Loucy (cell line): ENCODE measurements around the gene KNSTRN.
A peak's percentile ranks its signal among the peaks of the same experiment; 100 is the strongest.

Experiments used
- H2AFZ ChIP-seq: fragments of 200-600 bp; sonication (generic); 2 replicates; pipeline ENCODE4 v1.6.0; 2016; ENCODE audit warnings: antibody characterized with exemption, mild to moderate bottlenecking, low read length, moderate library complexity
- H3F3A ChIP-seq: fragments of 200-600 bp; 2 replicates; pipeline ENCODE4 v1.6.0; 2016; ENCODE audit warnings: antibody characterized with exemption, low read depth, mild to moderate bottlenecking
- H3K27me3 ChIP-seq: fragments of 200-600 bp; sonication (generic); 2 replicates; pipeline ENCODE4 v1.6.1; 2014; ENCODE audit warnings: low read length, mild to moderate bottlenecking; ENCODE audit not compliant: insufficient read depth, poor library complexity, severe bottlenecking
- H3K36me3 ChIP-seq: fragments of 200-600 bp; sonication (generic); 2 replicates; pipeline ENCODE4 v1.6.1; 2016; ENCODE audit warnings: low read length; ENCODE audit not compliant: insufficient read depth
- H3K4me1 ChIP-seq: fragments of 200-600 bp; sonication (generic); 2 replicates; pipeline ENCODE4 v1.5.1; 2014; ENCODE audit warnings: low read length, mild to moderate bottlenecking; ENCODE audit not compliant: insufficient read depth, poor library complexity, severe bottlenecking
- H3K4me2 ChIP-seq: fragments of 200-600 bp; sonication (generic); 2 replicates; pipeline ENCODE4 v1.6.0; 2014; ENCODE audit warnings: antibody characterized with exemption, low read length, low read depth, mild to moderate bottlenecking; ENCODE audit not compliant: poor library complexity, severe bottlenecking
- H3K4me3 ChIP-seq: fragments of 200-600 bp; sonication (generic); 2 replicates; pipeline ENCODE4 v1.5.1; 2014; ENCODE audit warnings: low read length, mild to moderate bottlenecking, mixed read lengths; ENCODE audit not compliant: poor library complexity, severe bottlenecking
- H3K79me2 ChIP-seq: fragments of 200-600 bp; sonication (generic); 2 replicates; pipeline ENCODE4 v1.6.1; 2014; ENCODE audit warnings: low read length; ENCODE audit not compliant: insufficient read depth
- H3K9ac ChIP-seq: fragments of 200-600 bp; sonication (generic); 2 replicates; pipeline ENCODE4 v1.6.0; 2014; ENCODE audit warnings: mild to moderate bottlenecking, low read depth, low read length, moderate library complexity; ENCODE audit not compliant: poor library complexity, severe bottlenecking
- H3K9me2 ChIP-seq: fragments of 200-600 bp; sonication (generic); replicated peaks from 2 replicates; pipeline ENCODE4 v1.6.1; 2016; ENCODE audit warnings: low read depth, low read length, mixed read lengths
- H3K9me3 ChIP-seq: fragments of 200-600 bp; sonication (generic); 2 replicates; pipeline ENCODE4 v1.6.1; 2014; ENCODE audit warnings: mild to moderate bottlenecking, antibody characterized with exemption, low read length, low read depth; ENCODE audit not compliant: insufficient read depth
- H4K20me1 ChIP-seq: fragments of 200-600 bp; sonication (generic); 2 replicates; pipeline ENCODE4 v1.6.0; 2014; ENCODE audit warnings: antibody characterized with exemption, low read length, mild to moderate bottlenecking; ENCODE audit not compliant: insufficient read depth, poor library complexity, severe bottlenecking
- CTCF ChIP-seq: fragments of 200-600 bp; sonication (generic); conservative IDR thresholded peaks from 2 replicates; pipeline ENCODE4 v1.5.1; 2014; ENCODE audit warnings: mild to moderate bottlenecking, antibody characterized with exemption, low read length
- EZH2phosphoT487 ChIP-seq: fragments of 200-600 bp; IDR thresholded peaks from 2 replicates; pipeline ENCODE4 v1.6.1; 2018; ENCODE audit warnings: antibody characterized with exemption, mild to moderate bottlenecking, moderate library complexity, borderline replicate concordance

The KNSTRN gene

GRCh38 chr15:40357723-40358470, 24.6 kb upstream of the KNSTRN start, which contains the start of gene DISP2:
Gene DISP2, plus strand, starts transcription at chr15:40358219. Its CDS starts 103 bp downstream, at chr15:40358322.
- H3K79me2 ChIP-seq = no peaks in the 10 kb centered on the region
- H3K36me3 ChIP-seq = no peaks in the 10 kb centered on the region
- H3K4me2 ChIP-seq = peak within 1 kb of the TSS; percentile 85
- H3K9me2 ChIP-seq = no peaks in the 10 kb centered on the region
- H3K9ac ChIP-seq = no peak within 1 kb of the TSS
- peak within 1 kb of the TSS; percentile 76 for H3K4me3 ChIP-seq
- H3K9me3 ChIP-seq = no peaks in the 10 kb centered on the region
- TF ChIP-seq EZH2phosphoT487 = no peak
- no peak for TF ChIP-seq CTCF
- H4K20me1 ChIP-seq = no peaks in the 10 kb centered on the region
- peaks cover 23% of the 10 kb centered on the region for H3K4me1 ChIP-seq
- H3K27me3 ChIP-seq = no peaks in the 10 kb centered on the region
- no peaks in the 10 kb centered on the region for H3F3A ChIP-seq
- H2AFZ ChIP-seq = peak within 1 kb of the TSS; percentile 94

- no peaks in the 10 kb centered on the region for H4K20me1 ChIP-seq
- H3K9me2 ChIP-seq = no peaks in the 10 kb centered on the region
- H3K9me3 ChIP-seq = no peaks in the 10 kb centered on the region
- peak overlapping the region; percentile 76 for H3K4me3 ChIP-seq
- H3K4me2 ChIP-seq = peak overlapping the region; percentile 85
- no peaks in the 10 kb centered on the region for H3K27me3 ChIP-seq
- no peaks in the 10 kb centered on the region for H3K79me2 ChIP-seq
- peaks cover 23% of the 10 kb centered on the region for H3K4me1 ChIP-seq
- TF ChIP-seq EZH2phosphoT487 = no peak
- TF ChIP-seq CTCF = peak; percentile 22; the same call in 1 of the 2 replicates
- peak overlapping the region; percentile 77; the same call in 1 of the 2 replicates for H2AFZ ChIP-seq
- H3F3A ChIP-seq = no peaks in the 10 kb centered on the region
- H3K9ac ChIP-seq = no peak overlapping the region
- H3K36me3 ChIP-seq = no peaks in the 10 kb centered on the region
Observed at GRCh38 chr15:40358471-40359353, 23.8 kb upstream of the KNSTRN start.

DNA sequence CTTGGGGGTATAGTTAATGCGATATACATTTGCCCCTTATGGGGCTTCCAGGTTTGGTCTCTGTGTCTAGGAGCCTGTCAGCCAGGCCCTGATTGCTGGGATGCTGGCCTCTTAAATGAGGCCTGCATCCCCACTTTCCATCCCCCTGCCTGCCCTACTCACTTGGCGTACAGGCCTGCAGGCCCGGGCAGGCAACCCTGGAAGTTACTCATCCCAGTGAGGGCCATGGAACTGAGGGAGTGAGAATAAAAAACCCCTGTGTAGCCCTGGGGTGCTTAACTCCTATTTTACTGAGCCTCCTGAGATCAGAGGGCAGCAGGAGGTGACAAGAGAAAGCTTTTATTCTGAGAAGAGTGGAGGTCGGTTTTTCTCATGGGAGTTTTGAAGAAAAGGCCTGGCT, 22.5 kb upstream of the KNSTRN start:
- Histone ChIP-seq H3F3A (no peaks in the 10 kb centered on the region), H3K4me1 (peaks cover 15% of the 10 kb centered on the region), H3K79me2 (no peaks in the 10 kb centered on the region), H3K4me2 (no peak overlapping the region), H3K9me2 (no peaks in the 10 kb centered on the region), H2AFZ (no peak overlapping the region), H3K27me3 (no peaks in the 10 kb centered on the region), H3K4me3 (no peak overlapping the region), H3K9me3 (no peaks in the 10 kb centered on the region), H3K9ac (no peak overlapping the region), H3K36me3 (no peaks in the 10 kb centered on the region), H4K20me1 (no peaks in the 10 kb centered on the region)
- no peak for TF ChIP-seq CTCF
- TF ChIP-seq EZH2phosphoT487 = no peak
